Karpas-422 (cell line): ENCODE data around the gene UTY. TPM values are rescaled to one million over a fixed set of nuclear protein-coding genes. Genes with fewer than 3 reads are reported as not detected.
"Not testable (repeated sequence)": the region's sequence is repeated elsewhere in the genome, so short reads cannot be mapped to it uniquely, and the experiment has no call there.

Experiments
- DNase-seq: peaks from one replicate; pipeline ENCODE4 v3.0.0-alpha.2; 2015
- H2AFZ ChIP-seq: fragments of 200-600 bp; sonication (generic); 2 replicates; pipeline ENCODE4 v1.6.1; 2014; ENCODE audit warnings: antibody characterized with exemption, low read length, mixed read lengths
- H3K27ac ChIP-seq: fragments of 200-600 bp; sonication (generic); 2 replicates; pipeline ENCODE4 v1.5.1; 2014; ENCODE audit warnings: mild to moderate bottlenecking, low read length, moderate library complexity
- H3K27me3 ChIP-seq: fragments of 200-600 bp; sonication (generic); 2 replicates; pipeline ENCODE4 v1.6.1; 2014; ENCODE audit warnings: low read length, mixed read lengths
- H3K36me3 ChIP-seq: fragments of 200-600 bp; sonication (generic); 2 replicates; pipeline ENCODE4 v1.6.1; 2014; ENCODE audit warnings: low read length, mixed read lengths; ENCODE audit not compliant: insufficient read depth
- H3K4me1 ChIP-seq: fragments of 200-600 bp; sonication (generic); 2 replicates; pipeline ENCODE4 v1.6.1; 2014; ENCODE audit warnings: mild to moderate bottlenecking, low read length, mixed read lengths
- H3K4me2 ChIP-seq: fragments of 200-600 bp; sonication (generic); 2 replicates; pipeline ENCODE4 v1.6.1; 2014; ENCODE audit warnings: low read length, low read depth, mild to moderate bottlenecking; ENCODE audit not compliant: poor library complexity, severe bottlenecking
- H3K4me3 ChIP-seq: fragments of 200-600 bp; sonication (generic); 2 replicates; pipeline ENCODE4 v1.5.1; 2014; ENCODE audit warnings: mild to moderate bottlenecking, antibody characterized with exemption, low read length, mixed read lengths
- H3K79me2 ChIP-seq: fragments of 200-600 bp; sonication (generic); 2 replicates; pipeline ENCODE4 v1.6.1; 2014; ENCODE audit warnings: mild to moderate bottlenecking, low read length, mixed read lengths
- H3K9ac ChIP-seq: fragments of 200-600 bp; sonication (generic); 2 replicates; pipeline ENCODE4 v1.6.0; 2014; ENCODE audit warnings: low read length
- H3K9me2 ChIP-seq: fragments of 200-600 bp; sonication (generic), shearing (Covaris generic); replicated peaks from 2 replicates; pipeline ENCODE4 v1.6.0; 2014; ENCODE audit warnings: mild to moderate bottlenecking, low read length, moderate library complexity; ENCODE audit not compliant: insufficient read depth
- H3K9me3 ChIP-seq: fragments of 300-700, 200-600 bp; sonication (generic); 2 replicates; pipeline ENCODE4 v1.6.1; 2014; ENCODE audit warnings: low read length, mixed read lengths
- H4K20me1 ChIP-seq: fragments of 200-600 bp; sonication (generic); 2 replicates; pipeline ENCODE4 v1.6.1; 2014; ENCODE audit warnings: mild to moderate bottlenecking, antibody characterized with exemption, low read length, low read depth; ENCODE audit not compliant: insufficient read depth
- total RNA-seq: library from RNA; depleted of rRNA; stranded (reverse); fragments of >200 nt; shearing (Covaris generic); gene quantifications from 2 replicates; pipeline ENCODE4 v1.2.3, GENCODE V29; 2014; ENCODE audit warnings: low replicate concordance

The UTY gene
- total RNA-seq, 1 experiment from 2014 or later: not detected

- DNase-seq: no peak
- Histone ChIP-seq H3K9me2 (no peaks in the 10 kb centered on the region), H3K4me1 (no peaks in the 10 kb centered on the region), H4K20me1 (no peaks in the 10 kb centered on the region), H2AFZ (no peak overlapping the region), H3K79me2 (no peaks in the 10 kb centered on the region), H3K4me3 (no peak overlapping the region), H3K9me3 (no peaks in the 10 kb centered on the region), H3K36me3 (no peaks in the 10 kb centered on the region), H3K9ac (no peak overlapping the region), H3K27me3 (no peaks in the 10 kb centered on the region), H3K4me2 (no peak overlapping the region), H3K27ac (no peak overlapping the region)
These were observed 208.1 kb downstream of the UTY start for GRCh38 chrY:13271706-13272105.

GRCh38 chrY:13253941-13254440 is 225.8 kb downstream of the UTY start:
- not testable (repeated sequence) for H2AFZ ChIP-seq, H3K4me1 ChIP-seq, H3K27ac ChIP-seq, H3K9me3 ChIP-seq, H4K20me1 ChIP-seq, H3K4me3 ChIP-seq, H3K79me2 ChIP-seq, H3K4me2 ChIP-seq, H3K27me3 ChIP-seq, H3K9me2 ChIP-seq, H3K36me3 ChIP-seq, DNase-seq, H3K9ac ChIP-seq

GRCh38 chrY:13250421-13250820 is 229.4 kb downstream of the UTY start:
- H3K4me2 ChIP-seq: no peak overlapping the region
- no peaks in the 10 kb centered on the region for H3K9me2 ChIP-seq
- H4K20me1 ChIP-seq: no peaks in the 10 kb centered on the region
- H3K9ac ChIP-seq: no peak overlapping the region
- no peaks in the 10 kb centered on the region for H3K4me1 ChIP-seq
- no peak for DNase-seq
- no peaks in the 10 kb centered on the region for H3K79me2 ChIP-seq
- H3K9me3 ChIP-seq: no peaks in the 10 kb centered on the region
- H2AFZ ChIP-seq: no peak overlapping the region
- no peak overlapping the region for H3K27ac ChIP-seq
- no peaks in the 10 kb centered on the region for H3K36me3 ChIP-seq
- H3K4me3 ChIP-seq: no peak overlapping the region
- H3K27me3 ChIP-seq: no peaks in the 10 kb centered on the region

- DNase-seq: no peak
These were observed 236.1 kb downstream of the UTY start for GRCh38 chrY:13243716-13244115.

DNA sequence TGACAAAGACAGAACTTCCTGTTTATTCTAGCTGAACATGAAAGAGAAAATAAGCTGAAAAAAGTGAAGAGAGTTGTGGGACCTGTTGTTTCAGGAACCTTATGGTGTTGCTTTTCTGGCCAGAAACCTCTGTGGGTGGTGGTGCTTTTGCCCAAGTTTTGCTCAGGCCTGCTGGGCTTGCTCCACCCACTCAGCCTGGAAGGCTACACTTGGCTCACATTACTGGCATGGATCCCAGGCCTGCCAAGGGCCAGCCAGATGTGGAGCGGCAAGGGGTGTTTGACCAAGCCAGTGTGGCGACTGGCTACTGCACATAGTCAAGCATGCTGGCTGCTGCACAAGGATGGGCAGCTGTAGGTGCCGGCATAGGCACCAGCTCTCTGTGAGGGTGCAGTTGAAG is 245.9 kb downstream of the UTY start:
- DNase-seq: no peak

More at GRCh38 chrY:13243716-13244115, 236.1 kb downstream of the UTY start:
- H3K79me2 ChIP-seq: no peaks in the 10 kb centered on the region
- no peak overlapping the region for H3K9ac ChIP-seq
- no peaks in the 10 kb centered on the region for H3K4me1 ChIP-seq
- H3K36me3 ChIP-seq: no peaks in the 10 kb centered on the region
- no peaks in the 10 kb centered on the region for H3K9me3 ChIP-seq
- no peaks in the 10 kb centered on the region for H3K9me2 ChIP-seq
- no peak overlapping the region for H3K4me2 ChIP-seq
- H3K27ac ChIP-seq: no peak overlapping the region
- no peak overlapping the region for H3K4me3 ChIP-seq
- H4K20me1 ChIP-seq: no peaks in the 10 kb centered on the region
- no peak overlapping the region for H2AFZ ChIP-seq
- H3K27me3 ChIP-seq: no peaks in the 10 kb centered on the region

GRCh38 chrY:13233118-13233517 is 246.7 kb downstream of the UTY start:
- Histone ChIP-seq H4K20me1 (no peaks in the 10 kb centered on the region), H3K4me2 (no peak overlapping the region), H3K36me3 (no peaks in the 10 kb centered on the region), H3K4me1 (no peaks in the 10 kb centered on the region), H3K9me2 (no peaks in the 10 kb centered on the region), H3K27me3 (no peaks in the 10 kb centered on the region), H3K9ac (no peak overlapping the region), H3K79me2 (no peaks in the 10 kb centered on the region), H3K27ac (no peak overlapping the region), H3K9me3 (no peaks in the 10 kb centered on the region), H3K4me3 (no peak overlapping the region), H2AFZ (no peak overlapping the region)
- no peak for DNase-seq

More for the DNA sequence above, 245.9 kb downstream of the UTY start:
- no peaks in the 10 kb centered on the region for H3K36me3 ChIP-seq
- H3K9me2 ChIP-seq: no peaks in the 10 kb centered on the region
- H3K4me3 ChIP-seq: no peak overlapping the region
- no peak overlapping the region for H3K4me2 ChIP-seq
- no peaks in the 10 kb centered on the region for H3K9me3 ChIP-seq
- H3K9ac ChIP-seq: no peak overlapping the region
- no peaks in the 10 kb centered on the region for H3K79me2 ChIP-seq
- no peaks in the 10 kb centered on the region for H3K27me3 ChIP-seq
- H2AFZ ChIP-seq: no peak overlapping the region
- no peaks in the 10 kb centered on the region for H3K4me1 ChIP-seq
- H4K20me1 ChIP-seq: no peaks in the 10 kb centered on the region
- no peak overlapping the region for H3K27ac ChIP-seq

- Histone ChIP-seq H2AFZ (no peak overlapping the region), H3K27me3 (no peaks in the 10 kb centered on the region), H4K20me1 (no peaks in the 10 kb centered on the region), H3K27ac (no peak overlapping the region), H3K79me2 (no peaks in the 10 kb centered on the region), H3K4me3 (no peak overlapping the region), H3K9me3 (no peaks in the 10 kb centered on the region), H3K4me1 (no peaks in the 10 kb centered on the region), H3K4me2 (no peak overlapping the region), H3K36me3 (no peaks in the 10 kb centered on the region), H3K9ac (no peak overlapping the region), H3K9me2 (no peaks in the 10 kb centered on the region)
- DNase-seq: no peak
These were observed 252.4 kb downstream of the UTY start for GRCh38 chrY:13227354-13227953.

- no peaks in the 10 kb centered on the region for H4K20me1 ChIP-seq
- no peak overlapping the region for H3K4me2 ChIP-seq
- H3K27me3 ChIP-seq: no peaks in the 10 kb centered on the region
- no peaks in the 10 kb centered on the region for H3K9me2 ChIP-seq
- H3K9me3 ChIP-seq: no peaks in the 10 kb centered on the region
- no peak for DNase-seq
- H3K9ac ChIP-seq: no peak overlapping the region
- no peaks in the 10 kb centered on the region for H3K36me3 ChIP-seq
- no peak overlapping the region for H3K27ac ChIP-seq
- no peaks in the 10 kb centered on the region for H3K4me1 ChIP-seq
- no peak overlapping the region for H2AFZ ChIP-seq
- H3K4me3 ChIP-seq: no peak overlapping the region
- H3K79me2 ChIP-seq: no peaks in the 10 kb centered on the region
These were observed 268.7 kb downstream of the UTY start for GRCh38 chrY:13210961-13211646.
